CD4-positive, alpha-beta T cell treated with Interleukin-12 subunit alpha and Interleukin-12 subunit beta, for 1 hour (primary cell): ENCODE results near the gene DPP6.
"Not testable (repeated sequence)": the region's sequence is repeated elsewhere in the genome, so short reads cannot be mapped to it uniquely, and the experiment has no call there.

ENCODE experiments used
- DNase-seq: peaks from one replicate; pipeline ENCODE4 v3.0.0-alpha.2; 2020

DPP6 gene

DNA sequence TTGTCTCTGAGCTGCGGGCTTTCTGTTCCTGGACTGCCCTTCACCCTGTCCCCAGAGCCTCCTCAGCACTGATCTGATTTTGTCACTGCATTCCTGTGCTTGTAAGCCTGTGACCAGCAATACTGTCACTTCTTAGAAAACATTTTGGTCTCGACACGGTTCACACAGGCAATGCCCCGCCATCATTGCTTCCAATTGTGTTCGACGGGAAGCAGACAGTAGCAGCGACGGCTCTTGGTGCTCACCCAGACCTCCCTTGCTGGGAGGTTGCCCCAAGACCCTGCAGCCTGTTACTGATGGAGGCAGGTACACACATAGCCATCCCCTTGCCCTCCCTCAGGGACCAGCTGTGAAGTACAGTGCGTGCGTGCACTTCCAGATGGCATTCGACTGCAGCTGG, 99.1 kb downstream of the DPP6 start:
- DNase-seq, result not testable (repeated sequence)

DNA sequence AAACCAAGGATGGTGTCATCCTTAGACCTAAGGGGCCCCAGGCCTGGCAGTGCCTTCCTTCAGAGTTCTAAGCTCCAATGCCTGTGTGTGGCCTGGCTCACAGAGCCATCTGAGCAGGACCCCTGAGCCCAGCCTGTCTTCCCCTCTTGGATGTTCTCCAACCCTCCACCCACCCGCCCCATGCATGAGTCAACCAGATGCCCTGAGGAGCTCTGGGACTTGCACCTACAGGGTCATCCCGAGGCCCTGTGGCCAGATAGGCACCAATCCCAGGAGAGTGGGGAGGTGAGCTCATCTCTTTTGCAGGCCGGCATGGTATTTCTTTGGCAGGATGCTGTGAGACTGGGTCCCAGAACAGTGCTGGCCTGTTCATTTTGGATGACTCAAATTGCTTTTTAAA, 103.7 kb downstream of the DPP6 start:
- DNase-seq, result not testable (repeated sequence)

DNA sequence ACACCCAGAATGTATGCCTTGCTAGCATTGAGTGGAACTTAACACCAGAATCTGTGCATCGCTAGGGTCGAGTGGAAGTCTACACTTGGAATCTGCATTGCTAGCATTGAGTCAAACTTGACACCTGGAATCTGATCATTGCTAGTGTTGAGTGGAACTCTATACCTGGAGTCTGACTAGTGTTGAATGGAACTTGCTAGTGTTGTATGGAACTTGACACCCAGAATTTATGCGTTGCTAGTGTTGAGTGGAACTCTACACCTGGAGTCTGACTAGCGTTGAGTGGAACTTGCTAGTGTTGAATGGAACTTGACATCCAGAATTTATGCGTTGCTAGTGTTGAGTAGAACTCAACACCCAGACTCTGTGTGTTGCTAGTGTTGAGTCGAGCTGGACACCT, 110.7 kb downstream of the DPP6 start:
- DNase-seq, result not testable (repeated sequence)

DNA sequence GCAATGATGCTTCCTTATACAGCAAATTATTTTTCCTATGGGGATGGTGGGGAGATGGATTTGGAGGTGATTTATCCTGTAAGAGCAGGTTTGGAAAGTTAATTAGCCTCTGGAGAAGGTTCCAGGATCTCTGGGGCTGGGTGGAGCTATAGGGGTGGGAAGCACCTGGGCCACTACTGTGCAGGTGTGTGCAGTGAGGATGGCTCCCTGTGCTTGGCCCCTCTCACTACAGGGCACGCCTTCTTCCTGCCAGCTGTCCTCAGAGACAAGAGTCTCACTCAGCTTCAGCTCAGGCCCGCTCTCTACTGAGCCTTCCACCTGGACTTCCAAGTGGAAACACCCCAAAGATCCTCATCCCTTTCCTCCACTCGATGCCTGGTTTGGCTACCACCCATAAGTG, 111.4 kb downstream of the DPP6 start:
- not testable (repeated sequence) for DNase-seq

DNA sequence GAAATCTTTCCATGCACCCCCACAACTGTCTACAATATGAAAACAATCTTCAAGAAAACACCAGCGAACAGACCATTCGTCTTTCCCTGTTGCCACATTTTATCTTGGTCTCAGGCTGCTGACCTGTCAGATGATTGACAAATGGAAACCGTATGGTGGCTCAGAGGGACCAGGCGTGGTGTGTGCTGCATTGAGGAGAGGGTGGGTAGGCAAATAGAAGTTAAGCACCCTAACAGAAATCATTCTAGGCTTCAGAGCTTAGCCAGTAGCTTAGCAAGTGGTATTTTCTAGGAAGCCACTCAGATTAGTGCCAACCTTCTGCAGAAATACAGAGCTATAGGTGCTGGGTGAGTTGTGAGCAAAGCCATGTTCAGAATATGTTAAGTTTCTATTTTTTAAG, 114.9 kb downstream of the DPP6 start:
- DNase-seq, result no peak

DNA sequence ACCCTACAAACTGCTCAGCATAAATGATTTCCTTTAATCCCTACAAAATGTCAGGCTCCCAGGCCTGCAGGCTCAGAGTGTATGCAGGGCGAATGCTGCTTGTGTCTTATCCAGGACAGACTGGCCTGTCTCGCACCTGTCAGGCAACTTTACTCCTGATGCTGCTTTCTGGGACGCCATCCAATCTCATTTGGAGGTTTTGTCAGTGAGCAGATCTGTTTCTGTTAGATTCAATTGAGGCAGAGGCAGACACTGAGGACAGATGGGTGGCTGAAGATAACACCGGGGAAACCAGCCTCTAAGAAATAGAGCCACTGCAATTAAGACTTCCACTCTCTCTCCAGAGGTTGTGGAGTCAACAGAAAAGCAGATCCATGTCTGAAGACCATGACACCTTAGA, 115.6 kb downstream of the DPP6 start:
- DNase-seq, result no peak

DNA sequence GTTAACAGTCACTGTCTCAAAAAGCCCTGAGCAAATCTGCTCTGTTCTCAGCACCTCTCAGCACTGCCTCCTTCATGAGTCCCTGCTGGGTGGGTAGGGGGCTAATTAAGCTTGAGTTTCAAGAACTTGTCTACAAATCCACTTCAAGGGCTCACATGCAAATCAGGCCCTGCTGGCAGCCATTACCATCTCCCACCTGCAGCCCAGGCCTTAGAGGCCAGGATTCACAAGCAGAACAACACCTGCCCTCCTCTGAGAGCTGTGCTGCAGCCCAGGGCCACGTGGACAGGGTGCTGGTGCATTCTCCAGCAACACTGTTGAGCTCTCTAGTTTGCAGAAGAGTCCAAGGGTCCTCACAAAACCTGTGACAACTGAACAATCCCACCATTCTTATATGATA, 119.2 kb downstream of the DPP6 start:
- DNase-seq, result no peak

DNA sequence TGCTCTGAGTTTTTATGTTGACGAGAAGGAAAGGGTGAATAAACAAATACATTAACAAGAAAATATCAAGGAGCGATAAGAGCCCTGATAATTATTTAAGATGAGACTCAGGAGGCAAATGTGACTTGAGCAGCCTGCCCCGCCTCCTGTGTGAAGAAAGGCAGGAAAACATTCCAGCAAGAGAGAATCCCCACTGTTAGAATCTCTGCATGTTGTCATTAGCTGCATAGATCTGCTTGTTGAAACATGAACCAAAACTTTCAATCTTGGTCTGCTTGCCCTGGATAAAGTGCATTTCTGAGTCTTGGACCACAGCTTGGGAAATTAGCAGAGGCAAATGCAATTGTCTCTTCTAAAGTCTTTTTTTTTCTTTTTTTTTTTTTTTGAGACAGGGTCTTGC, 120.0 kb downstream of the DPP6 start:
- DNase-seq, result no peak

DNA sequence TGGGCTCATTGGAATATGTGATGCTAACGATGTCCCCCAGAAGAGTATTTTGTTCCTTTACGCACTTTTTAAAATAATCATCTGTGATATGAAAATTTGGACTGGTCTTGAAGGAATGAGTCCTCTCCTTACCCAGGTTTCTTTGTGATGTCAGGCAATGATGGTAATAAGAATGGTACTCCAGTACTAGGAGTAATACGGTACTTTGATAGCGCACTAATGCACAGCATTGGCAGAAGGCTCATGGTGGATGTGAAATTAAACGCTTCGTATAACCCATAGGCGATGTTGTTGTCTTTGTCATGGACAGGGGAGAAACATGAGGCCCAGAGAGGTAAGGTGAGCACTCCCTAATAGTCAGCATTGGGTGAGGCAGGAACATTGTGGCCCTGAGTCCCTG, 125.4 kb downstream of the DPP6 start:
- no peak for DNase-seq

DNA sequence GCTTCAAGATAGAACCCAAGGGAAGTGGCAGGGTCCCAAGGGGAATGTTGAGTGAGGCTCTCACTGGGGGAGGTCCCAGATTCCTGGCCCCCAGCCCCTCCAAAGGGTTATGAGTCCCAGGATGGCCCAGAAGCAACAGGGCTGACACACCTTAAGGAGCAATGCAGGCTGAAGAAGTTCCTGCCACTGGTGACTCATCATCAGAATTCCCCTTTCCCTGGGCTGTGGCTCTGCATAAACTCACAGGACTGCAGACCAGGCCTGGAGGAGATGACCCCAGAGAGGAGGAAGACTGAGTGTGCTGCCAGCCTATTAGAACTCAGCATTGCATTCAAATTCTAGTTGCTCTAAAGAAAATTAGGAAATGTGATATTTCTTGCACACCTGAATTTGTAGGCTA, 126.7 kb downstream of the DPP6 start:
- DNase-seq, result no peak

DNA sequence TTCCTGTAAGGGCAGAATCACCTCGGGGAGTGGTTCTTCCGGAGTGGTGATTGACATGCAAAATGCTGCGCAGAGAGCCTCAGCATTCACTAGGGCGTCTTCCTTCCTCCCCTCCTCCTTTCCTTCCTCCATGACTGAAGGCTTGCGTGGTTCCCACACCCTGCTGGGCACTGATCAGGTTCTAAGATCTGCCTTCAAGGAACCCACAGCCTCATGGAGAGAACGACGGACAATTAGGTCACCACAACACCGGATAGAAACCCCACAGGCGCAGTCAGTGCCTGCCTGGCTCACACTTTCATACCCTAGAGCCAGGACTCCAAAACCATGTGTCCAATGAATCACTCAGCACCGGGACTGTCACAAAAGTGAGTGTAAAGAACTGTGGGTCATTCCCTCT, 131.3 kb downstream of the DPP6 start:
- DNase-seq, result no peak

DNA sequence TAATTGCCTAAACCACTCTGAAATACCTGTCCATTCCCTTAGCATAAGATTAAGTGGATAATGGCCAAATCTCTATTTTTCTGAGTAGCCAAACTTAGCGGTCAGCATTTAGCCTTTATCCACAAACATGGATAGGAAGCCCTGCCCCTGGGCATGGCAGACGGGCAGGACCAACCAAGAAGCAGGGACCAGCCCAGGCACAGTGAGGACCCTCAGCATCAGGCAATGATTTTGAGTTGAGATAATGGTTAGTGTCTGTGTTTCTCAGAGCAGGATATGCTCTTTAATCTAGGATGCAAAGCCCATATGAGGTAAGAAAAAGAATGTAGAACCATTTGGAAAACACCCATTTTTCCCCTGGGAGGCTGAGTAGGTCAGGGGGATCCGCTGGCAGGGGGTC, 131.7 kb downstream of the DPP6 start:
- DNase-seq, result no peak

DNA sequence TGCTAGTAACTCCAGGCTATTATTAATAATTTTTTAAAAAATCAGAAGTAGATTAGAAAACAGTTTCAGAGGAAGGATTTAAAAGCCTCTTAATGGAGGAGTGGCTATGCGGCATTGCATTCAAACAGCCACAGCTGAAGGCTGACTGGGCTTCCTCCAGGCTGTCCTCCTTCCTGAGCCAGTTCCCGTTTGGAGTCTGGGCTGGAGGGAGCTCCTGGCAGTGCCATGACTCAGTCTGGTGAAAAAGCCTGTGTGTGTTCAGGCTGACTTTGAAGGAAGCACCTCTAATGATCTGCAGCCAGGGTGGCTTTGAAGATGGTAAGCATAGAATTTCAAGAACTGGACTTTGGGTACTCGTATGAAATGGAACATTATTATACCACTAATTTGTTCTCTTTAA, 134.6 kb downstream of the DPP6 start:
- no peak for DNase-seq

DNA sequence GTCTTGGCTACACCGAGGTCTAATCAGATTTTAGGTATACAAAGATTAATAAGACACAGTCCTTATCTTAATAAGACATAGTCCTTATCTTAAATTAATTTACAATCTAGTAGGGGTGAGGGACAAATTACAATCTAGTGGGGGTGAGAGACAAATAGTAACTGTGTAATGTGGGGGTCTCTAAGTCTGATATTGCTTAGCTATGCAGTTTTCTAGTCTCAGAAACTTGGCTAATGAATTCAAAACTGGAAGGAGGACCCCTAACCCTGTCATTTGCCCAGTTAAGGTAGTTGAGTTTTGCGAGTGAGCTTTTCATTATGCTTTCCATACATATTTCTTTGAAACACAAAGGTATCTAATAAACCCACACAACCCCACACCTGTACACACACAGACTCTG, 136.1 kb downstream of the DPP6 start:
- no peak for DNase-seq

DNA sequence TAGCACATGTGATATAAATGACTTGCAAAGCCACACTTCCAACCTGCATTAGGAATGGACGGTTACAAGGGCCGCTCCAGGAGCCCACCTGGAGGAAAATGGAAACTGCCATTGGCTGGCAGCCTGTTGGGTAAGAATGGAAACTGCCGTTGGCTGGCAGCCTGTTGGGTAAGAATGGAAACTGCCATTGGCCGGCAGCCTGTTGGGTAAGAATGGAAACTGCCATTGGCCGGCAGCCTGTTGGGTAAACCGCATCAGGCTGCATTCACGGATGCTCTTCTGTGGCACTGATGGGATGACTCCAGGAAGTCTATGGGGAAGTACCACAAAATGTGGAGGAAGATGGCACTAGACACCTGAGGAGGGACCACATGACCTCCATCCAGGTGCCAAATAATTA, 143.1 kb downstream of the DPP6 start:
- DNase-seq, result no peak

DNA sequence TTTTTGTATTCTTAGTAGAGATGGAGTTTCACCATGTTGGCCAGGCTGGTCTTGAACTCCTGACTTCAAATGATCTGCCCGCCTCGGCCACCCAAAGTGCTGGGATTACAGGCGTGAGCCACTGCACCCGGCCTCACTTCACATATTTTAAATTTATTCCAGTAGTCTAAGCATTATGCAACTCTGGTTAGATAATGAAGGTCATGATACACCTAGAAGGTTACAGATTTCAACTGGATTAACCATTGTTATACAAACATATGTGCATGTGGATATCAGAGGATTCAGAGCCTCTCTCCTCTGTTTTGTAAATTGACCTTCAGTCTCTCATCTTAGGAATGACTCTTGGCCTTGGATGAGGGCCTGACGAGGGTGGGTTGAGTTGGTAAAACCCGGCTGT, 146.3 kb downstream of the DPP6 start:
- no peak for DNase-seq

DNA sequence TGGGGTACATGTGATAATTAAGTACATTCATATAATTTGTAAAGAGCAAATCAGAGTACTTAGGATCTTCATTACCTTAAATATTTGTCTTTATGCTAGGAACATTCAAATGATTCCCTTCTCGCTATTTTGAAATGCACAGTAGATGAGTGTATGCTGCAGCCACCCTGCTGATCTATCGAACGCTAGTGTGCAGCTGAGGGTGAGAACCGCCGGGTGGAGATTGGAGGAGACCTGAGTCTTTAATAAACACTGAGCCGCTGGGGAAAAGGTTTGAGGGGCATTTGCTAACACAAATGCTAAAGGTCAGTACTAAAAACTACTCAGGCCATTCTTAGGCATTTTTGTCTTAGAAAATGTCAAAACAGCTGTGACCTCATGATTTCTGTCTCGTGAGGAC, 148.0 kb downstream of the DPP6 start:
- DNase-seq, result no peak

DNA sequence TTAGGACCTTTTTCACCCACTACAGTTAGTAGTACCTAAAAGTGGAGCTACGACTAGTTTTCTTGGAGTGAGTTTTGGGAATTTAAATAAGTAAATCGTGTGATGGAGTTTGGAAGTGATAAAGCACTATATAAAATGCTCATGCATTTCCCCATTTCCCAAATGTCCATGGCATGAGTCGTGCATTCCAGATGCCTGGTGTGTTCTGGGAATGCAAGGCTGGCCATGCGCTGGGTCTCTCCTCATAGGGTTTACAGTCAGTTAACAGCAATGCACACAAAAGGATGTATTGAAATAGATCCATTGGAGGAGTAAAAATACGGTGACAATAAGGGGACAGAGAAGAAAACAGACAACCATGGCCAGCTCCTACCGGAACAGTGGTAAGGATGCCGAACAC, 149.8 kb downstream of the DPP6 start:
- DNase-seq, result no peak

DNA sequence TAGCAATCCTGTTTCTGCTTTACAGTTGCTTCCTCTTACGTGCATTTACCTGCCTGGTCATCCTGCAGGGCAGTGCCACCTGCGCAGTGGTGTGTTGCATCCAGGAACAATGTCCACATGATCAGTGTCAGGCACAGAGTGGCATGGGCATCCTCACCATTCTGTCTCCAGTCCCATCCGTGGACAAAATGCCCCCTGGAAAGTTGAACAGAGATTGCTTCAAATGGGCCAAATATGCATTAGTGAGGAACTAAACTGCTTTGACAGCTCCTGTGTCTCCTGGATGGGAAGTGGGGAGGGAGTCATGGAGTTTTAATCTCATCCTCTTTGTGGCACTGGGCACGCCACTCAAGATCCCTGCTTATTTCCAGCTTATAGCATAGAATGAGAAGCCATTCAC, 151.8 kb downstream of the DPP6 start:
- DNase-seq, result no peak

DNA sequence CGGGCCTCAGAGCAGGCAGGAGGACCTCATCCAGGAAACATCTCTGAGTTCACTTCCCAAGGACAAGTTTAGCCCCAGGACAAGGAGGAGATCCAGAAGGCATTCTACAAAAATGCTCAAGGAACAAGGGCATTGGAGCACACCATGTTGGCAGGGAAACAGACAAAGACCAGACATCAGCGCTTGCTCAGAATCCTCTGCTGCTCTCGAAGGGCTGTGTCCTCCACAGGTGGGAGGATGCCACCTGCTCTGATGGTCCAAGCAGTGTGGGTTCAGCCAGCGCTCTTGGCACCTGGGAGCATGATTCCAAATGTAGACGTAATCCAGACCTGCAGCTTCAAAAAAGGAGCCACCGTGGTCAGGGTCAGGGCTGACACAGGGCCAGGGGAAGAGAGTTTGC, 160.7 kb downstream of the DPP6 start:
- no peak for DNase-seq

DNA sequence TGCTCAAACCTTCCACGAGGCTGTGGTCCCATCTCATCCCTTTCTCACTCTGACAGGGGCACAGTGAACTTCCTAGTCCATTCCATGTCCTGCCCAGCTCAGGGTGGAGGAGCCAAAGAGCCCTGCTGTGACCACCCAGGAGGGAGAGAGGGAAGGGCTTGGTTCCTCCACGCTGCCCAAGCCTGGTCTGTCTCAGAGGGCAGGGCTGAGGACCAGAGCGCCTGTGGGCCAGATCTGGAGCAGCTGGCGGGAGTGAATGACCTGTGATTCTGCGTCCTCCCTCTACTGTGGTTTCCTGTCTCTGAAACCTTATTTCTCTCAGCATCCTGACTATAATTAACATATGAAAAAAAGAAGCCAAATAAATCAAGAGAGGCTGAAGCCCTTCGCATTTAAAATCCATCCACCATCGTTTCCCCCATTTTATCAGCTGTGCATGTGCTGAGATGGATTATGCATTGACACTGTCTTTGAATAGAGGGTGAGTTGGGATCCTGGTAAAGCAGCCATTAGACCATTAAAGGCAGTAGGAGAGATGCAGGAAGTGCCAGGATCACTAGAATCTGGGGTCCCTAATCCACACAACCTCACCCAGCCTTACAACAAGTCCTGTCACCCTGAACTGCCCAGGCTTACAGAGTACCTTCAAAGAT, 165.6 kb downstream of the DPP6 start:
- no peak for DNase-seq

DNA sequence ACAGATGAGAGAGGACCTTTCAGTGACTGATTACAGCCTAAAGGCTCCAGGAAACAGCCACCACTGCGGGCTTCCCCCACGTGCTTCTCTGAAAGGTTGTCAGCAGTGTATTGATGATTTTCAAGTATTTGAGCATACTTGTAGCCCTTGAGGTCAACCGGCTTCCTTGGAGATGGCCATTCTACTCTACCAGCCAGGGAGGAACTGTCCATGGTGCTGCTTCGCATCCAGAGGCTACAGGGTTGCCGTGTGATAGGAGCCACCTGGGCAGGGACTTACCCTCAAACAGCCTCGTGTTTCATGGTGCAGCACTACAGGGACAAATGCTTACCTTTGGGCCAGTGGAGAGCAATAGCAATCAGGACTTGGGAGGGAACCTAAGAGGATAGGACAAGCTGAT, 179.5 kb downstream of the DPP6 start:
- no peak for DNase-seq

DNA sequence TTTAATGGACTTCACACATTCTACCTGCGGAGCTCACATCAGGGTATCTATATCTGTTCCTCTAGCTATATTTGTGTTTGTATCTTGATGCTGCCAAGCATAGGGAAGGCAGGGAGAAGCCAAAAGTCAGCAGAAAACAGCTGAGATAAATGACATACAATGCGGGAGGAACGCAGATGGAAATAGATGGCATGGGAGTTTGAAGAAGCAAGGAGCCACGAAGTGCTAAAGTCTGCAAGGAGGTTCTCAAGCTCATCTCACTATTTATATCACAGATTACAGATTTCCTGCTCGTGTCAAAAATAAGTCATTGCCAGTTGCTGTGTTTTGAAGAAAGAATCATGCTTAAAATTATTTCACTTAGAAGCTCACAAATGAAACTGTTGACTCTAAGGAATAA, 180.5 kb downstream of the DPP6 start:
- no peak for DNase-seq

DNA sequence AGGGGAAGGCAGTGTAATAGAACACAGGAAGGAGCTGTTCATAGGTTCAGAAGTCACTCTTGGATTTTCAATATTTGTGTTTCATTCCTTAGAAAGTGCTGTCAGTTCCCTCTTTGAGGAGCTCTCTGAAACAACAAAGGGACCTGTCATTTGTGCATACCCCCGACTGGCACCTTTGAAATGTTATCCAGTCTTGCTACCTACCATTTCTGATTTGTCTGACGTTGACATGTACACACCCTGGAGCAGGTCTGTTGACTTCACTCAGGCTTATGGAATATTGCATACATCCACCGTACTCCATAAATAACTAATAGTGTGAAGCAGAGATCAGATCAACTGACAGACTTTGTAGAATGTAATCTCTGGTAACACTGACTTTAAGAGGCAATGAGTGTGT, 189.8 kb downstream of the DPP6 start:
- no peak for DNase-seq

DNA sequence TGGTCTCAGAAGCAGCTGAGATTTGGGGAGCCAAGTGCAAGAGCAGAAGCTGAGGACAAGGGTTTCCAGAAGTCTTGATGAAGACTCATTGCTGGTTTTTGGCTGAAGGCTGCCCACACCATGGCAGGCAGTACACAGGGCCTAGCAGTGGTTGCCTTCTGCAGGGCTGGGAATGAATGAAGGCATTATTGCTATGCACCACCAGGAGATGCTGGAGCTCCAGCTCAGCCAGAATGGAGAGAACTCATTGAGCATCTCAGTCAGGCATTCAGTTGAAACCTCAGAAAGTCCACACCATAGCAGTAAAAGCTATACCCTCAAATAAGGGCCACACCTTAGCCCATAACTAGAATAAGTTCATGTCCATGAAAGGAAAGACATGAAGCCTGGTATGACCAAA, 190.5 kb downstream of the DPP6 start:
- no peak for DNase-seq

DNA sequence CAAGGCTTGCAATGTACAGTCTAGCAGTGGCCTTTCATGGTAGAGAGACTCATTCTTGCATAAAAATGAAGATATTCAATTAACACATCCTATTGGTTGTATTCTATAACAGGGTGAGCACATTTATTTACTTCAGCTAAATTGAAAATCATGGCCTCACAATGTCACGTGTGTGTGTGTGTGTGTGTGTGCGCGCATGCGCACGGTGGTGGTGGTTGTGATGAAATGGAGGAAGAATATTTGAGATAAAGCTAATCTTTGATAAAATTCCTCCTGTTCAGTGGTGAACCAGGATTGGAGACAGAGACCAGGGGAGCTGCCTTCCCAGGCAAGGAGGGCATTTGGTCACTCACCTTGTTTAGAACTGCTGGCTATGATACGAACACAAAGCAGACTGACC, 199.8 kb downstream of the DPP6 start:
- no peak for DNase-seq
